ENCODE measurements around the gene NUP58.
A peak's percentile ranks its signal among the peaks of the same experiment; 100 is the strongest.

NUP58 gene

GRCh38 chr13:25301347-25302113 lies at the start of gene NUP58:
Gene NUP58 (plus strand): TSS chr13:25301625. CDS start chr13:25301774, 149 bp downstream.
- FAIRE-seq: peak; percentile 93

- FAIRE-seq: no peak
Measured at GRCh38 chr13:25252225-25252624, 49.2 kb upstream of the NUP58 start.

DNA sequence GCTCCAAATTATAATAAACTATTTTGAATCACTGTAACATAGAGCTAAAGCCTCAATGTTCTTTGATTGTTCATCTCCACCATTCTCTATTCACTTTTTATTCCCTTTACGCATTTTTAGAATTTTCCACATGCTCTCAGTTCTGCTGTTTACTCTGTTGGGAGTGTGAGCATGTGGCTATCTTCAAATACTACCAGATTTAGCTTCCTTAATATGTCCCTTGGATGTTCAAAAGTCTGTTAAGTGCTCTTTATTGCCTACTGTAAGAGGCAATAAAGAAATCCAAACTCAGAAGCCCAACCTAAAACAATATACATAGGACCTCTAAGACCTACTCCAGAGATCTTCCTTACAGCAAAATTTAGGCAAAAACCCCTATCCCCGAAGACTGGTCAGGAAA lies 48.7 kb upstream of the NUP58 start:
- FAIRE-seq: no peak

DNA sequence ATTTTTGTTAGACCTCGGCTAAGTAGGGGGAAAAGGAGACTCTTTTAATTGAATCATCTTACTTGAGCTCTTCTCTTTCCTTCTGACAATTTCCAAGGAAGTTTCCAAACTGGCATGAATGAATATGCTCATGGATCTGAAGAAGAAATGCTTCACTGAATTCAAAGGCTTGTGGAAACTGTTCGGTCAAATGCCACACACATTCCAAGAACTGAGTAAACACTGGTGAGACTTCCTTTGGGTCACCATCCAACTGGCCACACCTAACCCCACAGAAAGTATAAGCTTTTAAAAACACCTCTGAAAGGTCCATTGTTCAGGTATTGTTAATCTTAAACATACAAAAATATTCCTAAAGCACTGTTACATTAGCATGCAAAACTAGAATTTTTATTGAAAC lies 47.7 kb upstream of the NUP58 start:
- FAIRE-seq: no peak

DNA sequence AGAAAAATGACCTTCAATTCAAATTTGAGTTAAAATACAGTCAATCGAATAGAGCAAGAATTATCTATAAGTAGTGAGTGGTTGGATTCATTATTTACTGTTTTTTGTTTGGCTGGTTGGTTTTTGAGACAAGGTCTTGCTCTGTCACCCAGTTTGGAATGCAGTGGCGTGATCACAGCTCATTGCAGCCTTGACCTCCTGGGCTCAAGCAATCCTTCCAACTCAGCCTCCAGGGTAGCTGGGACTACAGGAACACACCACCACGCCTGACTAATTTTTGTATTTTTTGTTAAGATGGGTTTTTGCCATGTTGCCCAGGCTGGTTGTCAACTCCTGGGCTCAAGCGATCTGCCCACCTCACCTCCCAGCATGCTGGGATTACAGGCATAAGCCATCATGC lies 39.2 kb upstream of the NUP58 start:
- no peak for FAIRE-seq

DNA sequence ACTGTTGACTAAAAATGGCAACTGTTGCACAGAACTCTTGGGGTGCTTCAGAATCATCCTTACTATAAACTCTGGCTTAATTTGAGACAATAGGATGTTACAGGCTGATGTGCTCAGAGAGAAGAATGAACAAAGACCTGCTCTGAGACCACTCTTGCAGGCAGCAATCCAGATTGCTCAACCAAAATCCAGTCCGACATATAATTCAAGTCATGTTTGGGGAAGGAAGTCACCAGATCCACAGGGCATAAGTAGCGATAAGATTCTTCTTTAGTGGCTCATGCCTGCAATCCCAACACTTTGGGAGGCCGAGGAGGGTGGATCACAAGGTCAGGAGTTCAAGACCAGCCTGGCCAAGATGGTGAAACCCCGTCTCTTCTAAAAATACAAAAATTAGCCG lies 34.7 kb upstream of the NUP58 start:
- no peak for FAIRE-seq

GRCh38 chr13:25267715-25268114 lies 33.7 kb upstream of the NUP58 start:
- no peak for FAIRE-seq

DNA sequence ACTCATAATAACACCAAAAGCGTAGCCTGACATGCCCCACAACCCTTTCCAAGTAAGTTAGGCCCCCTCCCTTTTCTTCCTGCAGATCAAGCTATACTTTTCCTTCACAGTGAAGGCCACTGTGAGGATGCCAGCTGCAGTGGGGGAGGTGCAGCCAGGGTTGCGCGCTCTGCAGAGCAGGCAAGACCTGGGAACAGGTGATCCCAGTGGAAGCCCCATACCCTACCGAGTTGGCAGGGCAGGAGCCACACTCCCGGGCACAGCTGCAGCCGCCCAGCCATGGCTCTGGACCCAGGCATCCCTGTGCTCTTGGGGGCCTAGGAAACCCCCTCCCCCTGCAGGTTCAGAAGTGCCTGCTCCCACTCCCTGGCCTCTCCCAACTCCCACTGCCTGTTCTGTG lies 32.9 kb upstream of the NUP58 start:
- FAIRE-seq: no peak

DNA sequence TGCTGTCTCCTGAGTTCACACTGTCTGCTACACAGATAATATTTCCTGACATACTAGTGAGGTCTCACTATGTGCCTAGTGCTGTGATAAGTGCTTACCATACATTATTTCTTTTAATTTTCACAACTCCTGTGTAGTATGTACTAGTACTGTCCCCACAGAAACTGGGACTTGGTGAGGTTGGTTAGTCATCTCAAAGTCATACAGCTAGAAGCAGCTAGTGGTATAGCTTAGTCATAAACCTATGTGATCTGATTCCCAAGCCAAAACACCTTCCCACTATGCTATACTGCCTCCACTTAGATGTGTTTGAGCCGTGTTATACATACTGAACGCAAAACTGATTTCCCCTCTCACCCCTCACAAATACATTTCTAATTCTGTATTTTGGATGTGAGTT lies 24.7 kb upstream of the NUP58 start:
- no peak for FAIRE-seq

DNA sequence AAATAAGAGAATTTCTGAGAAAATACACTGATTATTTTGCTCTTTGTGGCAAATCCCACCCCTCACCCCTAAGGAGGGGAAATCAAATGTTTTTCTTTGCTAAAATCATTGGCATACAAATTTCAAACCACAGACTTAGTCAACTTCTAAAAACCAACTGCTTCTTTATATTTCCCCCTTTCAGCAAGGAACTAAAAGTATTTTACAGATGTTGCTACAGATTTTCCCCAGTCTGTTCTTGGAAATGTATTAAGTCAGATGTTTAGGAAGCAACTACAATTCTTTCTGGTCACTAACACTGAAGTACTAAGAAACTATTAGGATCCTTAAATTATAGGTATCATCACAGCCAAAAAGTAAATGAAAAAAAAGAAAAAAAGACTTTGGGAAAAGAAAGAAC lies 21.0 kb upstream of the NUP58 start:
- FAIRE-seq: no peak

GRCh38 chr13:25281193-25281934 lies 20.1 kb upstream of the NUP58 start:
- no peak for FAIRE-seq

DNA sequence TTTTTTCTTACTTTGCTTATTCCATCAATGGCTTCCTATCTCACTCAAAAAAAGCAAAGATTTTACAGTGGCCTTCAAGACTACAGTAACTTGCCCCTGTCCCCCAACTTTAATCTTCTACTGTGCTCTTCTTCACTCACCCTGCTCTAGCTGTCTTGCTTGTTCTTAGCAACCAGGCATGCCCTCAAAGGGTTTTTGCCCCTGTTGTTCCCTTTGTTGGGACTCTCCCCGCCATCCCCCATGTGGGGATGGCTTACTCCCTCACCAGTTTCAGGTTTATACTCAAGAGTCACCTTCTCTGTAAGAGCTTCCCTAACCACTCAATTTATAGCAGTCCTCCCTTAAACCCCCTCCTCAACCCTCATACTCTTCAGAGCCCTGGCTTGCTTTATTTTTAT lies 19.5 kb upstream of the NUP58 start:
- FAIRE-seq: no peak

DNA sequence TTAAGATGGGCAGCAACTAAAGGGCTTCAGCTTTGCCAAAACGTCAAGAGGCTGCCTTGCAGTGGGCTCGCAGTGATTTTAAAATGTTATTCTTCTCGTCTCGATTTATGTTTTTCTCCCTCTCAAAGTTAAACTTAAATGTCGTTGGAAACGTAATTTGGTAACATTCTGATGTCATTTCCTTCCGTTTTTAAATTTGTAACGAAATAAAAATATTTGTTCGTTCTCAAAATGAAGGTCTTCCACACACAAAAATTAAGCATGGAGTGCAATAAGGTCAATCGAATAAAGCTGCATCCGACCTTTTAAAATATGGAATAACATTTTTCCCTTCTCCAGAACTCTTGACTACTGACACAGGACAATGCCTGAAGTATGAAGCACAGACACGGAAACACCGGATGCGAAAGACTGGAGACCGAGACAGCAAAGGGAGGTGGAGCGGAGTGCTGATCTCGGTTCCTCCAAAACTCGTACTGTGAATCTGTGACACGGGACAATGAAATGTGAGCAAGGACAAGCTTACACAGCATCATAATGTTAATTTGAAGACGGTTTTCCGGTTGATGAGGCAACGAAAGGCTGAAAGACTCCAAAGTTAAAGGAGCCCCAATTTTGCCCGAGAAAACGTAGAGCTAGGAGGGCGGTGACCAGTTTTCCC lies 15.0 kb upstream of the NUP58 start:
- peak; percentile 64 for FAIRE-seq

- no peak for FAIRE-seq
Measured at GRCh38 chr13:25286969-25287961, 14.2 kb upstream of the NUP58 start, which contains the start of gene MTMR6. Gene MTMR6 (minus strand): TSS chr13:25287488. CDS start chr13:25287247, 241 bp downstream.

DNA sequence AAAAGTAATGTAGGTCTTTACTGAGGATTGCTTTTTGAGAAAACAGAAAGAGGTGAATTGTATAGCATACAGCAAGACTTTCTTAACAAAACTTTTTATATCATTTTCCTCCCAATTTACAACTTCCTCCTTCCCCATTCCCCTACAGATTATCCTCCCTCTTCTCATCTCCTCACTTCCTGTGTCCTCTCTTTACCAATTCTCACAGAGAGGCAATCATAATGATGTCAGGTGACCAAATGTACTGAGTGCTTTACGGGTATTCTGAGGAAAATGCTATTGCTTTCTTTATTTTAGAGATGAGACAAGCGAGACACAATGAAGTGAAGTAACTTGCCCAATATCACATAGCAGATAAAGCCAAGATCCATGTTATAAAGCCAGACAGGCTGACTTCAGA lies 12.5 kb upstream of the NUP58 start:
- no peak for FAIRE-seq

GRCh38 chr13:25291691-25292090 lies 9.7 kb upstream of the NUP58 start:
- no peak for FAIRE-seq

- FAIRE-seq: peak; percentile 79
Measured at GRCh38 chr13:25292301-25292700, 9.1 kb upstream of the NUP58 start.

GRCh38 chr13:25295228-25295627 lies 6.2 kb upstream of the NUP58 start:
- FAIRE-seq: no peak

DNA sequence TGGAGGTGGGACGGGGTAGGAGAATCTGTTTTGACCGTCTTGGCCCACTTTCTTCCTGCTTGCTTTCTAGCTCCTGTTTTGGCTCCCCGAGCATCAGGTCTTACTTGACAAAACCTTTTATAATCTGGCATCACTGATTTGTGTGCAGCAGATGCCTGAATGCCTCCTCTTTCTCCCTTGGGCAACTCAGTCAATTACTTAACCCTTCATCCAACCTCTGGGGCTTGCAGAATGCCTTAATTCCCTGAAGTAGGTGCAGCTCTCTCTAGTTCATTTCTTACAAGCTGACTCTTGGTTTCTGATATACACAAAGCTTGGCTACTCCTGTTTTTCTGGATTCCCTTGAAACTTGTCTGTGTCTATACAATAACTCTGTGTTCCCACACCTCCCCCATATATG lies 5.7 kb upstream of the NUP58 start:
- FAIRE-seq: no peak

GRCh38 chr13:25300861-25301346 lies 521 bp upstream of the NUP58 start:
- no peak for FAIRE-seq

- FAIRE-seq: no peak
Measured at GRCh38 chr13:25302121-25302520, 696 bp downstream of the NUP58 start.

Measured in islet of Langerhans (tissue), 1 donor.